Activated CD4-positive, alpha-beta T cell treated with anti-CD3 and anti-CD28 coated beads, Interleukin-2, amount 50 U/mL, for 24 hours (primary cell): Measurements from ENCODE around the gene GPR158.

ENCODE experiments used
- DNase-seq, 2 donors: peaks; one replicate each; pipeline ENCODE4 v3.0.0-alpha.2; 2020; ENCODE audit warnings: low read depth in 1 of 2, low spot score in 1 of 2

Gene GPR158

DNA sequence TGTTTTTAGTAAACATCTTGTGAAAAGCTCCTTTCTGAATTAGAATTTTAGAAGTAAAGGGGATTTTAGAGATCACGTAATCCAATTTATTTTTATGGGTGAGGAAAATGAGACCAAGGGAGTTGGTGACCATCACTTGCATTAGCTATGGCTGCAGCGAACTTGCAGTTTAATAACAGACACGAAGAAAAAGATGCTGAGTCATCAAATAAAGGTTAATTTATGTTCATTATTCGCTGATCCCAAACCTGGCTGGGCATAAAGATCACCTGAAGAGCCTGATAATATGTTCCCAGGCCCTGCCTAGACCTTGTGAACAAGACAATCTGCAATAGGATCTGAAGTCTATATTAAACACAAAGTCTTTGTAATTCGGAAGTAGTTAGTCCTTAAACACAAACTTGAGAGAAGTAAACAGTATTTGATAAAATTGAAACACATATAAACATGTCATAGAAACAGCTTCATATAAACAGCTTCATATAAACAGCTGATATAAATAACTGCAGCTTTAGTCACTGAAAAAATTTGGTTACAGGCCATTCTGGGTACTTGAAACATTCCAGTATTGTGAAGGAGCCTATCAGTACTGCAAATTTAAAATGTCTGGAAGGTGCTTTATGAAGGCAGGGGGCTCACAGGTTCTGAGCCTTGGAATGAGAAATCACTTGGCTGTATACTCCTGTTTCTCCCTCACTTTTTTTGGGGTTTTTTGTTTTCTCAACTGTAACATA is 16.5 kb downstream of the GPR158 start:
- DNase-seq, result no peak

DNA sequence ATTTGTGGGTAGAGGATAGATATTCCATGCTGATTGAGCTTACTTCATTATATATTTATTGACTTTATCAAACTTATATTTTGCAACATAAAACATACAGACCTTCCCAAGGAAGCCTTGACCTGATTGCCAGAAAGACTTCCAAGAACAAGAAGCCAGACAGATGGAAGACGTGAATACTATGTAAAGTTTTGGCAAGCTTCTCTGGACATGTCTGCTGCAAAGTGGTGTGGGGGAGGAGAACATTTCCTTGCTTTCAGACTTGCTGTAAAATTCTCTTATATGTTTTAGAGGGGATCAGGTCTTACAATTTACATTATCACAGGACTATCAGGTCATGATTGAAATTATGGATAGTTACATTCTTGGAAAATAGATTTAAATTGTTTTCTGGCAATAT is 23.4 kb downstream of the GPR158 start:
- no peak for DNase-seq

DNA sequence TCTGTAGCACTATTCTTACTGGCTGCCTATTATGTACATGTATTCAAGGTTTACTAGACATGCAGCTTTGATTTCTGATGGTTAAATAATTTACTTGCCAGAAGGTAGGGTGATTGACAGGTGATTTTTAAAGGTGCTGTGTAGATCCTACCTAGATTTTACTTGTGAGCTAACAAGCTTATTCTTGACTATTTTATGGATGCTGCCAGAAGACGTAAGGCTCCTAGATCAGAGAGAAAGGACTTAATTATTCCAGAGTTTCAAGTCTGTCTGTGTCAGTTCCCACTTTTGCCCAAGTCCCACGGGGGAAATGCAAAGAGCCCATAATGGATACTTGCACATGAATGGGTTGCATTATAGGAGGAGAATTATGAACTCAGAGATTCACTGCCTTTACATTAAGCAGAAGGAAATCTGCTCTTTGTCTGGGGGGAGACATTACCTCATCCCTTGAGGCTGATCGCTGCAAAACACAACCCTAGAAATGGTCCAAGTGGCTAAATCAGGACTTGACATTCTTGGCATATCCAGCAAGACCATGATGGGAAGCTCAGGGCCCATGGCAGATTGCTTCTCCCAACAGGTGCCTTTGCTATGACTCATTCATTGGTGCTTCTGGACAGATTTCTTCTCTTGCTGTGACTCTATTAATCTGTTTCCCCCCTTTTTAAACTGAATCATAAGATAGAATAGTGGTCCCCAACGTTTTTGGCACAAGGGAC is 32.1 kb downstream of the GPR158 start:
- DNase-seq, result no peak

DNA sequence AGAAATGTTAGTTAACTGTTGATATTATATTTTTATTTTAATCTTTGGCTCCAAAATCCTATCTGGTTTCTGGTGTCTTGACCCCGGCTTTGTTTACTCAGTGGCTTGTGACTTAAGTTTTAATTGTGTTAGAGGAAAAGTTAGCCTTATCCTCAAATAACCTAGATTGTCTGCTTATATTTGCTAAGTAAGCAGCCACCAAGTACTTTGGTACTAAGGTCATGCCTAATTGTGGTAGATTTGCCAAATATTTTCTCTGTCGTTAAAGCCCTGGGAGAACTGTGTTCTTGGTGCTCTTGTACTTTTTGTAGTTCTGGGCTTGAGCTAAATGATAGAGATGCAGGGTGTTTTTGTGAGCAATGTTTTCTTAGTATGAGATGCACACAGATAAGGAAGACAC is 34.8 kb downstream of the GPR158 start:
- DNase-seq, result no peak

DNA sequence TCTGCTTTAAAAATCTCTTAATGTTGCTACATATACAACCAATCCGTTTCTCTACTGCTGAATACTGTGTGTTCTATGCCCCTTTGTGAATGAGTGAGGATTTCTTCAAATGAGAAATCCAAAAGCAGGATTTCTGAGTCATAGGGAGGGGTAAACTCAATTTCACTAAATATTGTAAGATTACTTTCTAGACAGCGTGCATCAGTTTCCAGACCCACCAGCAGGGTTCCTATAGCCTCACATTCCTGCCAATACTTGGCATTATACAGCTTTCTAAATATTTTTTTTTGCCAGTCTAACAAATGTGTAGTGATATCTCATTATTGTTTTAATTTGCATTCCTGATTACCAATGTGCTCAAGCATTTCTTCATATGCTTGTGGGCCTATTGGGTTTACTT is 35.5 kb downstream of the GPR158 start:
- DNase-seq, result no peak

DNA sequence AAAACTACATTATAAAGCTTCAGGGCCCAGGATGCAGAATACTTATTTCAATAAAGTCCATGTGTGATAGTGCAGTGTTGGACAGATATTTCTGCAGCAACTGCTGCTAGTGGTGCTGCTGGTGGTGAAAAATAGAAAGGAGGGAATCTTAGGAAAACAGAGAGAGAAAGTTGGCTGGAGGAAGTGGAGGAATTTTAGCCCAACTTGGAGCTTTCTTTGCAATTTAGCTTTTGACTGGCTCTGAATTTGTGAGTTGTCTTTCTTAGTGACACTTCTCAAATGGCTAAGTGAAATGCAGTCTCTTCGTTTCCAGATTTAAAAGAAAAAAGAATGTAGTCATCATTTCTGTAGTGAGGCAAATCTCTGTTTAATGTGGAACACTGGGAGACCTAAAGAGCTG is 45.4 kb downstream of the GPR158 start:
- no peak for DNase-seq

DNA sequence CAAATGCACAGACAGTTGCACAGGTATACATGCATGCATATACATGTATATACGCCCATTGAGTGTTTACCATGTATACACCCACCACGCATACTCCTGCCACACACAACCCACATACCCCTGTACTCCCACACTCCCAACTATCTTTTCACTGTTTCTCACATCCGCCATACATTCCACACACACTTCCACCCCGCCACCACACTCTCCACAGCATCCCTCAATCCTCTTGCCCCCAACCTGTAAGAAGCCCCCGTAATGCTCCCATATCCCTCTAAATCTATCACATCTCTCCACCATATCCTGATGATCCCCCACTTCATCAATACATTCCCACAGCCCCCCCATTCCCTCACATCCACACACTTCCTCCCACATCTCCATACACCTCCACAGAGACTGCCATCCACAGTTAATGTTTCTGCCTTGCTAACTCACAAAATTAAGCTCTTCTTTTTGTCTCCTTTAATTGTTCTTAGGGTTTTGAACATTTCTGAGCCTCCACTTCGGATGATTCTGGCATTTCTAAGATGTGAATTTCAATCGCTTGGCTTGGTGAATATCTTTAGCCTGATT is 47.4 kb downstream of the GPR158 start:
- no peak for DNase-seq

DNA sequence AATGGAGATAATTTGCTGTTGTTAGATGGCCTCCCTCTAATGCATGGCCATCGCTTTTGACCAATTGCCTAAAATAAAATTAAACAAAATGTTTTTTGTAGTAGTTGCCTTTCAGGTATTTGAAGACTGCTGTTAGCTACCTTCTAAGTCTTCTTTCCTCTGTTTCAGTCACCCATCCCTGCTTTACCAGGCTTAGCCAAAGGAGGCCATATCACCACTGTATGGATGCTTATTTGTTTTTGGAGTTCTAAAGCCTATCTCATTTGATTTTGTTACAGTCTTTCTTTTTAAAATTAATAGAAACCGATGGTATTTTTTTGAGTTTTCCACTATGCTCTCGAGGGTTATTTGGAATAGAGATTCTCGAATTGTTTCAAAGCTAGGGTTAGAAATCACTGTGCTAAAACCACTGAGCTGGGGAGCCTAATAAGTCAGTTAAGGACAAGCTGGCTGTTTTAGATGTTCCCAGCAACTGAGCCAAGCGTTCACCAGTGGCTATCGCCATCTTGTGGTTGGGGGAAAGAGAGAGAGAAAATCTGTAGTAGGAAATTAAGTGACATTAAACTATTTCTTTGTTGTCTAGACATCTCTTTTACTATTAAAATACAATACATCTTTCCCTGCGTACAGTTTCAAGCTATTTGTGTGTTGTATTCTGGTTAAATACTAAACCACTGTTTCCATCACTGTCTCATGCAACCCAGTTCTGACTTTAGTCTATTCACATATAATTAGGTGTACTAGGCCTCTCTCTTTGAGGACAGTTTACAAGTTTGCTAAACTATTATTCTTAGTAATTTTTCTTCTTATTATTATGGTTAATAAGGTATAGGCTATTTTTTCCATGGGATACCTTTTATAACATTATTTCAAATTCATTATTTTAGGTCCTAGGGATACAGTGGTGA is 52.2 kb downstream of the GPR158 start:
- DNase-seq, result no peak

DNA sequence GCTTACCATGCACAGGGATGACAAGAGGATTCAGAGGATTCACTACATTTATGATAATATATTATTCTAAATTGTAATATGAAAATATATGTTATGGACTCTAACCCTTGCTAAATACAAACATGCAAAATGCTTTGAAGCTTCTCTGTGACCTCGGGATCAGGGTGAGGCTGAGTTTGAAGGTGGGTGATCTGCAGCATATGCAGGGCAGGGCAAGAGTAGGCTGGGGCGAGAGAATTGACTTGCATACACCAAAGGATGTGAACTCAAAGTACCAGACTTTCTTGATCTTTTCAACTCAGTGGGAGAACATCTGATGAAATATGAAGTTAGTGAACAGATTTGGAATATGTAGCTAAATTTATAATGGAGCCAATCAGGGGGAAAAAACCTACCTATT is 57.0 kb downstream of the GPR158 start:
- no peak for DNase-seq

DNA sequence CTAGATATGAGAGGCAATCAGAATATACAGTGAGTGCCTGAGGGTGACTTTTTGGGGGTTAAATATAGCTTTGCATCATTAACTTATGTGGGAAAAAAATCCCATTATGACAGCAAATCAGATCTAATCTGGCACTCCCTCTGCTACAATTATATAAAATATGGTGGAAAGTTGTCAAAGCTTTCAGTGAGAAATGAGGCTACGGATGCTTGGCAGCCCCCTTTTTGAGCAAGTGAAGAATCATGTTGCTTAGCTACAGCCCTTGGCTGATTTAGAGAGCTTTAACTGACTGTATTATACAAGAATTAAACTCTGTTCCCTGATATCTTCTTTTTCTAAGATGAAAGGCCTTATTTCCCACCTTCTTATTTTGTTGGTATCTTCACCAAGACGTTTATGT is 57.4 kb downstream of the GPR158 start:
- DNase-seq, result no peak

DNA sequence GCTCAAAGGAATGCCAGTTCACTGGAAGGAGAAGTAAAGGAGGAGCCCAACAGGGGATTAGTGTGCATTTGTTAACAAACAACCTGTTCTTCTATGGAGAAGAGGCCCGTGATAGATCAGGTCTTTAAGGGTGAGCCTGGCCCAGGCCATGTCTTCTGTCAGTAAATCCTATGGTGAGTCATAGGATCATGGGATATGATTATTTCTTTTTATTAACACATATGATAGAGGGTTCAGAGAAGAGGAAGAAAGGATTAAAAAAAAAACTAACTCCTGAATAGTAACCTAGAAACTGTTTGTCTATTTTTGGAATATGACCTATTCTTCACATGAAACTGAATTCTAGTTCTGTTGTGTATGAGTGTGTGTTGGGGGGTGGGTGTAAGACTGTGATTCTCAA is 70.4 kb downstream of the GPR158 start:
- no peak for DNase-seq

DNA sequence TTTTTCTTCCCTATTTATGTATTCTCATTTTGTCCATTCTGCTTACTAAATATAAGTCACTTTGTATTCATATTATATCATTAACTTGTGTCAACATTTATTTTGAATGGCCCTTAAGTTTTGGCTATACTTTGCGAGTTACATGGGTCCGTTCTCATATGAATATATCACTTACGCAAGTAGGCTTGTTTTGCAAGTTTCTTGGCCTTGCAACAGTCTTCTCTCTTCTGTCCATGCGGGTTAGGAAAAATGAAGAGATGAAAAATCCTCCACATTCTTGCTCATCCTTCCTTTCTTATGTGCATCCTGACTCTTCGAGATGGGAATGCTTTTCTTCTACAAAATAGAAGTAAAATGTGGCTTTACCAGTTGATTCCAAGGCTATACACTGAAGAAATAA is 82.8 kb downstream of the GPR158 start:
- DNase-seq, result no peak

DNA sequence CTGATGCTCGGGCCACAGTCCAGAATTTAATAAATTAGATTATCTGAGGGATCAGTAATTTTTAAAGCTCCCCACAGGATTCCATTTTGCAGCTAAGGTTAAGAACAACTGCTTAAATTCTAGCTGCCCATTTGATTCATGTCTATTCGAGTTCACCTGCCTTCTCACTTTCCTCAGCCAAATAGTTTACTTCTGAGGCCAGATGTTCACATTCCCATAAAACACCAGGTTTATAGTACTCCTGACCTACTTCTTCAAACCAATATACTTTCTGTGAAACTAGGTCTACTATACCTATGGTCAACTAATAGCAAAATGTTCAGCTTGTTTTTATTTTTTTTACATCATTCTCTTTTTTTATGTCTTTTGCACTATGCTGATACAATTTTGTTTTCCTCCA is 86.3 kb downstream of the GPR158 start:
- DNase-seq, result no peak

DNA sequence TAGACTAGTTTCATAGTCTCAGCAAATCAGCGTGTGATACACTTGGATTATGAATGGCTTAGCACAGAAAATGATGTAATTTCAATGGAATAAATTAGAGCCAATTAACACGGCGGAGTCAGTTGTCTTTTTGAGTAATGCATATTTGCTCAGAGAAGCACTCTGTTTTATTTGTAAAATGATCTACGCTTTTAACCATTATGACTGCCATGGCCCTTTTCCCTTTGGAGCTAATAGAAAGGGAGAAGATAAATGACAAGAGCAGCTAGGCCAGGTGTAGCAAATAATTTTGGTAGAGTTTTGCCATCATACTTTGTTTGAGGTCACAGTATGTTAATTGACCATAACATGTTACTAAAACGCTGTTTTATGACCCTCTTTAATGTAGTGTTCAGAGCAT is 86.8 kb downstream of the GPR158 start:
- no peak for DNase-seq

DNA sequence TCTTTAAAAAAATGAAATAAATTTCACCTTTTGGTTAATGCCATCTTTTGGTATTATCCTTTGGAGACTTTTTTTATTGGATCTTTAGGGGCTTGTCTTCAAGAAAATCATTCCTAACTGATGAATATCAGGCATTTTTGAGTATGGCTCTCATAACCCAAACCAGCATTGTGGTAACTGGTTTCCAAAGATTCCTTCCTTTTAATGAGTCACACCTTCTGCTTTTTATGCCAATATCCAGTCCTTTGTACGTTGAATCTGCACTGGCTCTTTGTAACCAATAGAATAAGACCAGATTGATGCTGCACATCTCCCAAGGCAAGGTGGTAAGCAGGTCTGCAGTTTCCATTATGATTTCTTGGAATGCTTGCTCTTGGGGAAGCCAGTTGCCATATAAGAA is 89.1 kb downstream of the GPR158 start:
- DNase-seq, result no peak

DNA sequence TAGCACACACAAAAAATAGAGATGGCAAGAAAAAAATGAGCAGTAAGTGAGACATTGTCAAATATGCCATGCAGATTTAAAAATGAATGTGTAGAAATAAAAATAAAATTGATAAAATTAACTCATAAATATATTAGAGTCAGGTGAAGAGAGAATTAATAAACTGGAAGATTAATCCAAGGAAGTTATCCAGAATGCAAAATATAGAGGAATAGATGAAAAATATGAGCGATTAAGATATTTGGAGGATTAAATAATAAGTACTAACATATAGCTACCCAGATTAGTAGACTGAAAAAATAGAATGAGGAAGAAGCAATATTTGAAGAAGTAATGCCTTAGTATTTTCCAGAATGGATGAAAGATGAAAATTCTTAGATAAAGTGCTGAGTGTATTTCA is 103.4 kb downstream of the GPR158 start:
- no peak for DNase-seq

DNA sequence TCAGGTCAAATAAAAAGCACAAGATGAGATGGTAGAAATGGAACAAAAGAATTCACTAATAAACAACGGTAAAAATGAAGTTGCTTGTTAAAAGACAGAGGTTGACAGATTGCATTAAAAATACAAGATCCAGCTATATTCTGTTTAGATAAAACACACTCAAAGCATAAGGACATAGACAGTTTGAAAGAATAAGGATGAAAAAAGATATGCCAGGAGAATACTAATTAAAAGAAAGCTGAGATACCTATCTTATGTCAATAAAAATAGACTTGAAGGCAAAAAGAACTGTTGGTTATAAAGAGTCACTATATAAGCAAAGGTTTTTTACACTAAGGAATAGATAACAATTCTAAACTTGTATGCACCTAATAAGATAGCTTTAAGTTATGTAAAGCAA is 105.3 kb downstream of the GPR158 start:
- DNase-seq, result no peak

DNA sequence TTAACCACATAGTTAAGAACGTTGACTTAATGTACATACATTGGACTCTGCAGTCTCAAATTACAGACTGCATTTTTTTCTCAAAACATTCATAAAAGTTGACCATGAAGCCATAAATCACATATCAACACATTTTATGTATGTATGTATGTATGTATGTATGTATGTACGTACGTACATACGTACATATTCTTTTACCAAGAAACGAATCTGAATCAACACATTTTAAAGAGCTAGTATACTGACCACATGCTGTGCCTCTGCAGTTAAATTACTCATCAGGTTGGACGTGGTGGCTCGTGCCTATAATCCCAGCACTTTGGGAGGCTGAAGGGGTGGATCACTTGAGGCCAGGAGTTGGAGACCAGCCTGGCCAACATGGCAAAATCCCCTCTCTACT is 105.8 kb downstream of the GPR158 start:
- DNase-seq, result no peak

DNA sequence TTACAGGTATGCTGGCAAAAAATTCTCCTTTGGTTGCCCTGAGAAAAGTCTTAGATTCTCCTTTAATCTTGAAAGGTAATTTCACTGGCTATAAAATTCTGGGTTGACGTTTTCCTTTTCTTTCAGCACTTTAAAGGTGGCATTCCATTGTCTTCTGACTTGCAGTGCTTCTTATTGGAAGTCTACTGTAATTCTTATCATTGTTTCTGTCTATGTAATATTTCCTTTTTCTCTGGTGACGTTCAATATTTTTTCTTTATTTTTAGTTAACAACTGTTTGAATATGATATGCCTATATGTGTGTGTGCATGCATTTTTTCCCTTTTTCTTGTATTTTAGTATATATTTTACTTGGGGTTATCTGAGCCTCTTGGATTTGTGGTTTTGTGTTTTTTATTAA is 111.0 kb downstream of the GPR158 start:
- no peak for DNase-seq

DNA sequence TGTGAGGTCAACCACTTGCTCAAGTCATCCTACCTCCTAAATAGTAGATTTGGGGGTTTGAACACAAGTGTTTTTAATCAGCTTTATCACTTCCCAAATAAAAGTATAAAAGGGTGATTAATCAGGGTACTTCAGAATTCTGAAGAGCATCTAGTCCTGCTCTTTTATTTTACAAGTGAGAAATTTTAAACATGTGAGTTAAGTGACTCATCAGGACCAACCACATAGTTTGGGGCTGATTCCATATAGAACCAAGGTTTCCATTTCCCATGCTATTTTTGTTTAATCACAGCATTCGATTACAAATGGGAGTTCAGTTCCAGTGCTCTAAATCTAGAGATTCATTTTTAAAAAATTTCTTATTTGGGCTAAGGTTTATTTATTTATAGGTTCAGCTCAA is 113.4 kb downstream of the GPR158 start:
- DNase-seq, result no peak

DNA sequence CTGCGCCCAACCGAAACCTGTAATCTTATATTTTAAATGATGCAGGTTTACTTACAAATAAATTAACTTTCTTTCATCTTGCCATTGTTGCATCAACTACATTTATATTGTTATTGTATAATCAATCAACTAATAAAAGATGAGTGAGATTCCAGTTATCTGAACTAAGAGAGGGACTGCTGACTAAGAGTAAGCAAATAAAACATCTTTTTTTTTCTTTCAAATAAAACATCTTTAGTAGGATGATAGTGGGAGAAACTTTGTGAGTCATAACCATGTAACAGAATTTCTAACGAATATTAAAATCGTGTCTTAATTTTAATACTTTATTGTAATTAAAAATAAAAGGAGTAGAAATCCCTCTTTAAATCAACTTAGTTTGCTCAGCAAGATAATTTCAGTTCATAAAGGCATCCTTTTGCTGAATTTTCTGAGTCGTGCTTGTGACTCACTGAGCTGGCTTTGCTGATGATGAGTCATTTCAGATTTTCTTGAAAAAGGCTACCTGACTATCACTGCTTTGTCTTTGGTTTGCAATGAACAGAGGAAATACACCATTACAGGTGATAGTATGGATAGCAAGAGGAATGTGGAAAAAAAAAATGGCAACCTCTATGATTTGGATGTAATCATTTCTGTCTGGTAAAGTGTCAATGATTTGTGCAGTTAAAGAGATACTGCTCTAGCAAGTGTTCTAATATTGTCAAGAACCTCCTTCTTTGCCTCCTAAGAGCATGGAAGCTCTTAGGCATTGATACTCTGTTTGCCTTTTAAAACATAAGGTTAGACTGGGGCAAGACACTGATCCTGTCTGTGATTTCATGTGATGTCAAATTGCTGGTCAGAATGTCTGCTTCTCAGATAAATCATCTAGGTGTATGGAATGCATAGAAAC is 119.5 kb downstream of the GPR158 start:
- DNase-seq, result no peak
